HG03097 (cell line): Measurements from ENCODE around the gene SAMD14.
A peak's percentile ranks its signal among the peaks of the same experiment; 100 is the strongest.

Experiments used
- ATAC-seq: cut with Tn5 transposase; IDR thresholded peaks from one replicate; pipeline ENCODE4 v1.9.1; 2021; ENCODE audit not compliant: unreplicated experiment, low FRiP score

SAMD14 gene

DNA sequence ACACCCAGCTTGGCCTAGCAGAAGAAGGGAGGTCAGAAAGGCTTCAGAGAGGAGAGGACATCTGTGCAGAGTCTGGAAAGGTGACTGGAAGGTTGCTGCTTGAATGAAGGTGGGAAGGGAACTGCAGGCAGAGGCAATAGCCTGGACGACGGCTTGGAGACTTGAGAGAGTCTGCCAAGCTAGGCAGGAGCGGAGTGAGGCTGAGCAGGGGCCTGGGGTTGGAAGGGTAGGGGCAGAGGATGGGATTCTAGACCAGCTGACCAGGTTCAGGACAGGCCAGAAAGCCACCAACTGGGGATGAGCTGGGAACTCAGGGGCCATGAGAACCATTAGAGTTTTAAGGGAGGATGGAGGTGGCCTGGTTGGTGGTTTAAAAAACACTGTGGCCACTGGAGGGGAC lies 35.5 kb upstream of the SAMD14 start:
- no peak for ATAC-seq

- ATAC-seq: no peak
These were observed 35.1 kb upstream of the SAMD14 start for GRCh38 chr17:50165066-50165465.

- ATAC-seq: no peak
These were observed 34.7 kb upstream of the SAMD14 start for GRCh38 chr17:50164697-50164988.

GRCh38 chr17:50163843-50164696 lies 34.1 kb upstream of the SAMD14 start:
- ATAC-seq: no peak

DNA sequence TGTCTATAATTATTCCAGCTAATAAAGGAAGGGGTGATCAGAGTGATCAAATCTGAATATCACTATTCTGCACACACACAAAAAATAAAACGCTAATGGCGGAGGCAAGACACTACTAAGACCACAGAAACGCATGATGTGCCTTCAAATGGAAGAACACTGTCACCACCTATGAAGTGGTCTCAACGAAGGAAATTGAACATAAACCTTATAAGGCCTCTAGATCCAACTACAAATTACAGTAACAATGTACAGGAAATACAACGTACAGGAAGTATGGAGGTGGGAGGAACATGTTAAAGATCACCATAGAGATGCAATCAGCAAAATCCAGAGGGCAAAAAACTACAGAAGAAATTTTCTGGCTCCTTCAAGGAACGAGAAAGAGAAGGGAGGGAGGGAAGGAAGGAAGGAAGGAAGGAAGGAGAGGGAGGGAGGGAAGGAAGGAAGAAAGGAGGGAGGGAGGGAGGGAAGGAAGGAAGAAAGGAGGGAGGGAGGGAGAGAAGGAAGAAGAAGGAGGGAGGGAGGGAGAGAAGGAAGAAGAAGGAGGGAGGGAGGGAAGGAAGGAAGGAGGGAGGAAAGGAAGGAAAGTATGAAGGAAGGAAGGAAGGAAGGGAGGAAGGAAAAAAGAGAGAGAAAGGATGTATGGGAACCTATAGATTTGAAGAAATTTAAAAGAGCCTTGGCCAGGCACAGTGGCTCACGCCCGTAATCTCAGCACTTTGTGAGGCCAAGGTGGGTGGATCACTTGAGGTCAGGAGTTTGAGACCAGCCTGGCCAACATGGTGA lies 32.7 kb upstream of the SAMD14 start:
- ATAC-seq: no peak

GRCh38 chr17:50161911-50162288 lies 31.9 kb upstream of the SAMD14 start:
- ATAC-seq: no peak

DNA sequence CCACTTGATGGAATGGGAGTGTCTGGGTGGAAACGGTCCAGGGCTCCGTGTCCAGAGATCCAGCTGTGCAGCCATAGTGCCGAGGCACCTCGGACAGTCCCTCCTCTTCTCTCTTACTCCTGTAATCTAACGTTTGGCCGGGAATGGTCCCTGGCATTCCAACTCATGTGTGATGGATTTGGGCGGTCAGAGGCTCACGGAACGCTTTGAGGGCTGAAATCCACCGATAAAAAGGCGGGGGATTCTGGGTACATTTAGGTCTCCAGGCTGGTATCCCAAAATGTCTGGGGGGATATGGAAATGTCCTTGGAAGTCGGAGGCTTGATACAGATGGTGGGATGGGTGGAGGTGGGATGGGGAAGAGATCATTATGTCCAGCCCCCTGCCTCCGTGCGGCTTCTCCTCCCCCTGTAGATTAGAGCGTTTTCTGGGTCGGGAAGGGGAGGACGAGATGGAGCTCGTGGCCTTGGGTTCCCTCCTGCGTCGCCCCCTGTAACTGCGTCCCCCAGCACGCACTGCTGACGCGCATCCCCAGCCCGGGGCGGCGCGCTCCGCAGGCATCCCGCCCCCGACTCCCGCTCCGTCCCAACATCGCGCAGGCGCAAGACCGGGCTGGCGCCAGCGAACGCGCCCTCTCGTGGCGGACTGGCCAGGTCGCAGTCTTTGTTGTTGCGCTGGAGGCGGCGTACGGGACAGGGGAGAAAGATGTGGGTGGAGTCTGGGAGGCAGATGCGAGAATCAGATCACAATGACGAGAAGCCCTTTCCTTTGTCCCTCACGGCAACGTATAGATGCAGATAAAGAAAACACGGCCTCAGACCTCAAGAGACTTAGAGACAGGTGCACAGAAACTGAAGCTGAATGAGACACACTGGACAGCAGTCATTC lies 31.3 kb upstream of the SAMD14 start:
- peak; percentile 87 for ATAC-seq

GRCh38 chr17:50157891-50158290 lies 27.9 kb upstream of the SAMD14 start:
- no peak for ATAC-seq

GRCh38 chr17:50155115-50155819 lies 25.3 kb upstream of the SAMD14 start:
- ATAC-seq: no peak

GRCh38 chr17:50154604-50155003 lies 24.6 kb upstream of the SAMD14 start:
- ATAC-seq: no peak

DNA sequence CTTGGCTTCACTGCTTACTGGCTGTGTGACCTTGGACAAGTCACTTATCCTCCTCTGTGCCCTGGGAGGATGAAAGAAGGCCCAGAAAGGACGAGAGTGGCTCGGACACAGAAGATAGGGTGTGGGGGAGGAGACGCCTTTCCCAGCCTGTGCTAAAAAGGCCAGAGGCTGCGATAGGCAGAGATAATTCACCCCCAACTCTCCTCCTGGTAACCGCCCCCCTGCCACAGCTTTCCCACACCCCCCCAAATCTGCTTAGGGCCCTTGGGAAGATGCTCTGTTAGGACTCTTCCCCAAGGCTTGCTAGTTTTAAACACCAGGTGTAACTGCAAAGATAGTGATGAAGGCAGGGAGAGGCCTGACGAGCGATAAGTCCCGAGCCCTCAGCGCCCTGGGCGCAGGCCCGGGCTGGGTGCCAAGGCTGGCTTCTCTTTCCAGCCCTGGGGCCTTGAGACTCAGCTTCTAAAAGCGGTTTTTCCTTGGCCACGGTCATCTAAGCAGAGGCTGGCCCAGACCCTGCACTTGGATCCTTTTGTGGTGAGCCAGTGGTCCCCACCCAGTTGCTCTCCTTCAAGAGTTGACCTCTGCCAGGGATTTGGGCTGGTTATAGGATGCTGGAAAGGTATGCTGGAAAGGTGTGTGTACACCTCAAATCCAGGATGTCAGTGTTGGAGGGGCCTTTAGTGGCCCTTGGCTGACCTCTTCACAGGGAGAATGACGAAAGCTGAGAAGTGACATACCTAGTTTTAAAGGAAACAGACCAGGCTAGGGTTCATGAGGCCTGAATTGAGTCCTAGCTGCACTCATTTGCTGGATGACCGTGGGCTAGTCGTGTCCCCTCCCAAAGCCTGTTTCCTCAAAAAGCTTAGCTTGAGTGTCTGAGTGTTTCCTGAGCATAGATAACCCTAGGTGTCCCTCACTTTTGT lies 24.0 kb upstream of the SAMD14 start:
- ATAC-seq: no peak

- no peak for ATAC-seq
These were observed 22.8 kb upstream of the SAMD14 start for GRCh38 chr17:50152736-50153135.

GRCh38 chr17:50151937-50152547 lies 22.1 kb upstream of the SAMD14 start:
- ATAC-seq: no peak

GRCh38 chr17:50151041-50151936 lies 21.3 kb upstream of the SAMD14 start:
- ATAC-seq: peak; percentile 38

DNA sequence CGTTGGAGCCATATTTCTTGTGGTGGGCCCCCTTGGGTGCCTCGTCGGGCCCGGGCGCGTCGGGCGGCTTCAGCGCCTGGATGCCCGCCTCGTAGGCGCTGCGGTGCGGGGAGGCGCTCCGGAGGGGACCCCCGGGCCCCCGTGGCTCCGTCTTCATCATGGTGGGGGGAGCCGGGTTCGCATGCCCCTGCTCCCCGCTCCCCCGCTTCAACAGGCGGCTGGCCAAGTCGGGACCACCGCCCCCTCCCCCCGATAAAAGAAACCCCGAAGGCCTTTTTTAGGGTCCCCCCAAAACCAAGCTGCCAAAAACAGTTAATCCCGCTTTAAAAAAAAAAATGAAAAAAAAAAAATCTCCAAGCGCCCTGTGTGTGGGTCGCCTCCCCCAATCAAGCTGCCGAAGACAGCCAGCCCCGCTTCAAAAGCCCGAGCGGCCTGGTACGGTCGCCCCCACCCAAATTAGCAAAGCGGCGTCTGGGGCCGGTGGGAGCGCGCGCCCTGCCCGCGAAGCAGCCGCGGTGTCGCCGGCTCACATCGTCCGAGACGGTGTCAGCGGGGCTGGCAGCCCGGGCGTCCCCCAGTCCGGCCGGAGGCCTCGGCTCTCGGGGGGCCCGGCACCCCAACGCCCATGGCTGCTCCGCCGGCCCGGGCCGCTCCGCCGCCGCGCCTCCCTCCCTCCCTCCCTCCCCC lies 20.5 kb upstream of the SAMD14 start, which contains the start of gene PPP1R9B:
Gene PPP1R9B (minus strand): TSS at position 324 of the 687 bp plus-strand sequence. CDS start 164 bp downstream, at position 160.
- ATAC-seq: no peak

- ATAC-seq: no peak
These were observed 19.7 kb upstream of the SAMD14 start for GRCh38 chr17:50149417-50150353.
